Gastroesophageal sphincter (tissue), 3 donors: ENCODE data around the gene ZSCAN32.

Experiments
- CTCF ChIP-seq, 4 experiments: fragments of 200-600 bp in 2 of 4; fragments of 450-650 bp in 2 of 4; sonication (generic) in 1 of 4; IDR thresholded peaks; one replicate each; pipeline ENCODE4 v1.5.1; 2017 to 2019; ENCODE audit warnings: antibody characterized with exemption in 4 of 4, mild to moderate bottlenecking in 2 of 4, moderate library complexity in 2 of 4
- POLR2A ChIP-seq, 2 donors: fragments of 450-650 bp; IDR thresholded peaks; one replicate each; pipeline ENCODE4 v1.6.1; 2017; ENCODE audit warnings: antibody characterized with exemption in 2 of 2, mild to moderate bottlenecking in 2 of 2, moderate library complexity in 1 of 2

GRCh38 chr16:3400779-3401688 is at the start of gene ZSCAN32, which contains the start of gene ZNF174:
- TF ChIP-seq POLR2A (IDR thresholded peaks at IDR 0.05) (peak; percentile 36 to 71), CTCF (IDR thresholded peaks at IDR 0.05) (peak in 2 of 4 experiments; percentile 23 to 32)
